T-cell (primary cell): ENCODE measurements around the gene CNTF. TPM values are rescaled to one million over a fixed set of nuclear protein-coding genes. Genes with fewer than 3 reads are reported as not detected.

Experiments
- ATAC-seq, 4 experiments: fragments of 200-7000 bp in 3 of 4; fragments of 150-1000 bp in 1 of 4; cut with Tn5 transposase; replicated peaks in 1 of 4; 1 replicate in 3 of 4; 2 replicates in 1 of 4; pipeline ENCODE4 v1.10.0; 2021; ENCODE audit warnings: moderate library complexity in 3 of 4, mild to moderate bottlenecking in 2 of 4, moderate number of reproducible peaks in 1 of 4
- CTCF ChIA-PET, 2 donors: fragments of 300-600 bp; sonication (Branson Sonifier 250); formaldehyde crosslinking; loops; one replicate each; lab custom pipeline; 2022; ENCODE audit warnings: antibody characterized with exemption in 2 of 2; lab: Charles Lee
- POLR2A ChIA-PET, 2 donors: fragments of 300-600 bp; sonication (Branson Sonifier 250); formaldehyde crosslinking; loops; one replicate each; lab custom pipeline; 2022; ENCODE audit warnings: antibody characterized with exemption in 2 of 2; lab: Charles Lee
- DNase-seq, 35 experiments: peaks; one replicate each; pipeline versions ENCODE4 v3.0.0 to v3.0.0-alpha.2; 2013 to 2023
- H3K27ac ChIP-seq: one replicate; pipeline ENCODE4 v1.5.1; 2013; ENCODE audit warnings: low read length
- H3K27me3 ChIP-seq, 2 experiments: replicated peaks in 1 of 2; 1 replicate in 1 of 2; 2 replicates in 1 of 2; pipeline versions ENCODE4 v1.6.1 to v1.7.0; 2013; ENCODE audit warnings: low read length in 1 of 2, mixed read lengths in 1 of 2; ENCODE audit not compliant: control insufficient read depth in 2 of 2, insufficient read depth in 2 of 2; ENCODE audit errors: extremely low read depth in 1 of 2
- H3K36me3 ChIP-seq, 2 donors: 1 replicate in 1 of 2; 2 replicates in 1 of 2; pipeline versions ENCODE4 v1.6.1 to v1.7.0; 2013; ENCODE audit warnings: low read length in 1 of 2; ENCODE audit not compliant: control insufficient read depth in 2 of 2, insufficient read depth in 1 of 2; ENCODE audit errors: extremely low read depth in 1 of 2
- H3K4me1 ChIP-seq, 2 experiments: 1 replicate in 1 of 2; 2 replicates in 1 of 2; pipeline versions ENCODE4 v1.6.1 to v1.7.0; 2013; ENCODE audit warnings: low read length in 2 of 2, mixed read lengths in 1 of 2; ENCODE audit not compliant: insufficient read depth in 2 of 2, control insufficient read depth in 1 of 2; ENCODE audit errors: extremely low read depth in 1 of 2
- H3K4me3 ChIP-seq, 2 donors: 1 replicate in 1 of 2; 2 replicates in 1 of 2; pipeline versions ENCODE4 v1.5.1 to v1.7.0; 2013; ENCODE audit warnings: mild to moderate bottlenecking in 2 of 2, low read length in 1 of 2, moderate library complexity in 1 of 2; ENCODE audit not compliant: control insufficient read depth in 1 of 2; ENCODE audit errors: extremely low read depth in 1 of 2
- H3K9me3 ChIP-seq: 2 replicates; pipeline ENCODE4 v1.7.0; 2013
- H3K27ac Mint-ChIP-seq, 2 donors: one replicate each; pipeline ENCODE4 v1.8.0; 2020 to 2021; ENCODE audit warnings: mild to moderate bottlenecking in 2 of 2, mixed read lengths in 2 of 2
- H3K27me3 Mint-ChIP-seq, 2 donors: one replicate each; pipeline ENCODE4 v1.8.0; 2021 to 2022; ENCODE audit warnings: mixed read lengths in 2 of 2
- H3K36me3 Mint-ChIP-seq: one replicate; pipeline ENCODE4 v1.8.0; 2021; ENCODE audit warnings: mixed read lengths
- H3K4me1 Mint-ChIP-seq, 3 donors: one replicate each; pipeline ENCODE4 v1.8.0; 2020 to 2022; ENCODE audit warnings: mixed read lengths in 3 of 3, mild to moderate bottlenecking in 1 of 3
- H3K4me3 Mint-ChIP-seq, 3 donors: one replicate each; pipeline ENCODE4 v1.8.0; 2020 to 2022; ENCODE audit warnings: mild to moderate bottlenecking in 3 of 3, mixed read lengths in 3 of 3, moderate library complexity in 3 of 3
- H3K9me3 Mint-ChIP-seq, 3 donors: one replicate each; pipeline ENCODE4 v1.8.0; 2020 to 2022; ENCODE audit warnings: mixed read lengths in 3 of 3
- WGBS: methylation state at CpG from one replicate; pipeline ENCODE4 v1.1.5; 2013; ENCODE audit warnings: missing lambda C conversion rate; ENCODE audit not compliant: insufficient coverage; 5-methylcytosine and 5-hydroxymethylcytosine counted together
- total RNA-seq, 35 experiments: library from RNA in 6 of 35; stranded (reverse) in 6 of 35; fragments of 120-200 nt in 1 of 35; gene quantifications; one replicate each; pipeline versions ENCODE4 v1.2.1 to v1.2.4 and lab custom pipeline; 2013 to 2026

Gene CNTF
- total RNA-seq, 5 donors from 2014 or later (not counting 1 experiment from before 2014, with no cell fraction given), result 2.4 to 4.3 (median 2.9) TPM

GRCh38 chr11:58659910-58660570 lies 37.6 kb downstream of the CNTF start:
- Histone ChIP-seq H3K4me1 (no peaks in the 10 kb centered on the region), H3K27me3 (no peaks in the 10 kb centered on the region), H3K36me3 (no peaks in the 10 kb centered on the region), H3K27ac (no peak overlapping the region), H3K9me3 (no peaks in the 10 kb centered on the region), H3K4me3 (no peak overlapping the region)
- DNase-seq (no peak), ATAC-seq (no peak)
- 38% methylated on average over 1 of the region's 5 CpGs for WGBS
- Mint-ChIP-seq H3K4me1 (no peaks in the 10 kb centered on the region), H3K36me3 (no peaks in the 10 kb centered on the region), H3K4me3 (no peak overlapping the region), H3K27ac (no peak overlapping the region), H3K9me3 (no peaks in the 10 kb centered on the region), H3K27me3 (peaks cover 25% of the 10 kb centered on the region in 2 donors)
- ChIA-PET CTCF (interaction anchor here in 1 of 2 donors (0.6 to 1.1 kb wide), 3 partner anchors 92 to 498 kb away, joined by 3 to 4 read pairs (median 4); no protein-coding TSS in a partner anchor), POLR2A (no interaction called here)

GRCh38 chr11:58671983-58672633 lies 49.6 kb downstream of the CNTF start:
- POLR2A ChIA-PET, result no interaction called here
- Mint-ChIP-seq H3K4me1 (no peaks in the 10 kb centered on the region), H3K9me3 (no peaks in the 10 kb centered on the region), H3K27me3 (no peaks in the 10 kb centered on the region), H3K27ac (no peak overlapping the region), H3K36me3 (no peaks in the 10 kb centered on the region), H3K4me3 (no peak overlapping the region)
- Histone ChIP-seq H3K27ac (no peak overlapping the region), H3K4me1 (no peaks in the 10 kb centered on the region), H3K27me3 (no peaks in the 10 kb centered on the region), H3K9me3 (no peaks in the 10 kb centered on the region), H3K4me3 (no peak overlapping the region), H3K36me3 (no peaks in the 10 kb centered on the region)
- no peak for DNase-seq
- ATAC-seq, result no peak
- CTCF ChIA-PET, result interaction anchor here (0.9 to 1.3 kb wide), 4 partner anchors 17 to 484 kb away, joined by 3 to 6 read pairs (median 4); no protein-coding TSS in a partner anchor
- WGBS, result 83% methylated on average over 3 of the region's 6 CpGs

DNA sequence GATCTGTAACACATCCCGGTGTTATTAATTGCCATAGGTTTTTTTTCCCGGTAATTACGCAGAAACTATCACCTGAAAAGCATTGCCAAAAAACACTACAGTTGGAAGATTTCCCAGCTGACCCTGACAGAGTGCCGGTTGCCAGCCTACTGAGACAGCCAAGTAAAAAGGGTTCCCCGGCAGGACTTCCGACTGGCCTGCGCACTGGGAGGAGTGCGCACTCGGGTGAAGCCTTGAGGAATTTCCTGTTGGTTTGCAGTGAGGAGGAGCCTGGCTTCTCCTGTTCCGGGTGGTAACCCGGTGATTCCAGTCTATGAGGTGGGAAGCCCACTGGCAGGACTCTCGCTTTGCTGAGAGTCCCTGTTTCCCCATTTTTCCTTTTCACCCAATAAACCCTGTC lies 52.1 kb downstream of the CNTF start:
- H3K9me3 ChIP-seq, result no peaks in the 10 kb centered on the region
- H3K4me1 ChIP-seq, result no peaks in the 10 kb centered on the region
- H3K27ac ChIP-seq, result no peak overlapping the region
- no peak for DNase-seq
- H3K4me1 Mint-ChIP-seq, result no peaks in the 10 kb centered on the region
- ATAC-seq, result no peak
- no peaks in the 10 kb centered on the region for H3K9me3 Mint-ChIP-seq
- no peak overlapping the region for H3K27ac Mint-ChIP-seq
- H3K27me3 Mint-ChIP-seq, result peaks cover 2 to 9% of the 10 kb centered on the region in 2 donors
- no peak overlapping the region for H3K4me3 ChIP-seq
- no peaks in the 10 kb centered on the region for H3K36me3 ChIP-seq
- 91% methylated on average over 7 of the region's 12 CpGs for WGBS
- H3K4me3 Mint-ChIP-seq, result no peak overlapping the region
- CTCF ChIA-PET, result interaction anchor here in 1 of 2 donors (0.7 to 1.1 kb wide), 3 partner anchors 11 to 1329 kb away, joined by 3 to 5 read pairs (median 3); no protein-coding TSS in a partner anchor
- no peaks in the 10 kb centered on the region for H3K36me3 Mint-ChIP-seq
- H3K27me3 ChIP-seq, result no peaks in the 10 kb centered on the region
- POLR2A ChIA-PET, result no interaction called here

Other genes starting within 250 kb of the CNTF start
- gene OR5B3, start 215.8 kb upstream of the CNTF start, total RNA-seq, result not detected
- gene OR5B2, start 194.5 kb upstream of the CNTF start, total RNA-seq, result not detected
- gene OR5B12, start 180.4 kb upstream of the CNTF start, total RNA-seq, result under 1 TPM in 3 of 5 donors, not detected in 2; 0.26 to 0.35 (median 0.35) TPM
- gene OR5B21, start 114.6 kb upstream of the CNTF start, total RNA-seq, result under 1 TPM in 4 of 5 donors, not detected in 1; 0.46 to 0.95 (median 0.72) TPM
- 100 to 1,000 TPM in 3 of 5 donors, 10 to 100 TPM in 2; 86.8 to 158 (median 142) TPM for gene LPXN, start 46.8 kb upstream of the CNTF start, total RNA-seq
- gene ZFP91, start 43.6 kb upstream of the CNTF start, total RNA-seq, result 10 to 100 TPM; 32.2 to 41.7 (median 34.0) TPM
- not detected for gene GLYAT, start 109.3 kb downstream of the CNTF start, total RNA-seq
- not detected for gene GLYATL2, start 222.0 kb downstream of the CNTF start, total RNA-seq